ENCODE results near the gene POMC. TPM values are rescaled to one million over a fixed set of nuclear protein-coding genes. Genes with fewer than 3 reads are reported as not detected.

POMC gene
- total and polyA plus RNA-seq, 2 of the 4 experiments (the other 2 are of a cell fraction): 0.17 TPM; not detected in 1

DNA sequence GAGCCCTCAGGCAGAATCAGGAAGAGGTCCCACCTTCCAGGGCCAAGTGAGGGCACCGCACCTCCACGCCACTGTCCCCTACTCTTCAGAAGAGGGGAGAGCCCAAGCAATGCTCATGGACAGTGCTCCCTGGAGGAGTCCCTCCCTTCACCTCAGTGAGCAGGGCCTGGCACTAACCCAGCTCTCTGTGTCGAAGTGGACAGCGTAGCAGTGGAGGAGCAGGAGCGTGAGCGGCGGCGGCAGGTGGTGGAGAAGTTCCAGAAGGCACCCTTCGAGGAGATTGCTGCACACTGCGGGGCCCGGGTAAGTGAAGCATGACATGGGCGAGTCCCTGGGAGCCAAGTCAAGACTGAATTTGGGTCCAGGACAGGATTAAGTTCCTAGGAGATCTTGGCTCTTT is 16.7 kb downstream of the POMC start:
- no peak for ATAC-seq (ENCODE audit: low read depth)
- no peak overlapping the region for H3K4me2 ChIP-seq (ENCODE audit: low read depth, low read length)
- H3K14ac ChIP-seq (replicated peaks; ENCODE audit: low read depth, low read length): no peak overlapping the region
- H2AK5ac ChIP-seq (ENCODE audit: low read depth, low read length): no peak overlapping the region
- TF ChIP-seq RCOR1 (IDR thresholded peaks at IDR 0.05; ENCODE audit: insufficient replicate concordance, low read length) (no peak), CHD1 (IDR thresholded peaks at IDR 0.05; ENCODE audit: low read depth, low read length) (no peak), CEBPB (IDR thresholded peaks at IDR 0.05; ENCODE audit: low read depth, low read length) (no peak), MXI1 (IDR thresholded peaks at IDR 0.05; ENCODE audit: borderline replicate concordance, low read depth, low read length) (no peak), FOS (IDR thresholded peaks at IDR 0.05; ENCODE audit: low read depth, low read length) (no peak), SMC3 (IDR thresholded peaks at IDR 0.05; ENCODE audit: low read depth, low read length) (no peak), POLR2A (IDR thresholded peaks at IDR 0.05; ENCODE audit: low read depth, low read length) (no peak), MAZ (IDR thresholded peaks at IDR 0.05; ENCODE audit: borderline replicate concordance, low read depth, low read length) (no peak), MAFK (IDR thresholded peaks at IDR 0.05; ENCODE audit: low read depth, low read length) (no peak), RAD21 (IDR thresholded peaks at IDR 0.05; ENCODE audit: low read length) (no peak)
- TF ChIP-seq, protein P1, sequence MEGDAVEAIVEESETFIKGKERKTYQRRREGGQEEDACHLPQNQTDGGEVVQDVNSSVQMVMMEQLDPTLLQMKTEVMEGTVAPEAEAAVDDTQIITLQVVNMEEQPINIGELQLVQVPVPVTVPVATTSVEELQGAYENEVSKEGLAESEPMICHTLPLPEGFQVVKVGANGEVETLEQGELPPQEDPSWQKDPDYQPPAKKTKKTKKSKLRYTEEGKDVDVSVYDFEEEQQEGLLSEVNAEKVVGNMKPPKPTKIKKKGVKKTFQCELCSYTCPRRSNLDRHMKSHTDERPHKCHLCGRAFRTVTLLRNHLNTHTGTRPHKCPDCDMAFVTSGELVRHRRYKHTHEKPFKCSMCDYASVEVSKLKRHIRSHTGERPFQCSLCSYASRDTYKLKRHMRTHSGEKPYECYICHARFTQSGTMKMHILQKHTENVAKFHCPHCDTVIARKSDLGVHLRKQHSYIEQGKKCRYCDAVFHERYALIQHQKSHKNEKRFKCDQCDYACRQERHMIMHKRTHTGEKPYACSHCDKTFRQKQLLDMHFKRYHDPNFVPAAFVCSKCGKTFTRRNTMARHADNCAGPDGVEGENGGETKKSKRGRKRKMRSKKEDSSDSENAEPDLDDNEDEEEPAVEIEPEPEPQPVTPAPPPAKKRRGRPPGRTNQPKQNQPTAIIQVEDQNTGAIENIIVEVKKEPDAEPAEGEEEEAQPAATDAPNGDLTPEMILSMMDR (conservative IDR thresholded peaks at IDR 0.05; ENCODE audit: low read depth, low read length): no peak
- TF ChIP-seq, protein P2, sequence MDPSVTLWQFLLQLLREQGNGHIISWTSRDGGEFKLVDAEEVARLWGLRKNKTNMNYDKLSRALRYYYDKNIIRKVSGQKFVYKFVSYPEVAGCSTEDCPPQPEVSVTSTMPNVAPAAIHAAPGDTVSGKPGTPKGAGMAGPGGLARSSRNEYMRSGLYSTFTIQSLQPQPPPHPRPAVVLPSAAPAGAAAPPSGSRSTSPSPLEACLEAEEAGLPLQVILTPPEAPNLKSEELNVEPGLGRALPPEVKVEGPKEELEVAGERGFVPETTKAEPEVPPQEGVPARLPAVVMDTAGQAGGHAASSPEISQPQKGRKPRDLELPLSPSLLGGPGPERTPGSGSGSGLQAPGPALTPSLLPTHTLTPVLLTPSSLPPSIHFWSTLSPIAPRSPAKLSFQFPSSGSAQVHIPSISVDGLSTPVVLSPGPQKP (IDR thresholded peaks at IDR 0.05; ENCODE audit: borderline replicate concordance, low read depth, low read length): no peak
- TF ChIP-seq, protein P3, sequence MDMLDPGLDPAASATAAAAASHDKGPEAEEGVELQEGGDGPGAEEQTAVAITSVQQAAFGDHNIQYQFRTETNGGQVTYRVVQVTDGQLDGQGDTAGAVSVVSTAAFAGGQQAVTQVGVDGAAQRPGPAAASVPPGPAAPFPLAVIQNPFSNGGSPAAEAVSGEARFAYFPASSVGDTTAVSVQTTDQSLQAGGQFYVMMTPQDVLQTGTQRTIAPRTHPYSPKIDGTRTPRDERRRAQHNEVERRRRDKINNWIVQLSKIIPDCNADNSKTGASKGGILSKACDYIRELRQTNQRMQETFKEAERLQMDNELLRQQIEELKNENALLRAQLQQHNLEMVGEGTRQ (IDR thresholded peaks at IDR 0.05; ENCODE audit: low read depth, low read length): no peak
- H4K8ac ChIP-seq (ENCODE audit: low read depth in 2 of 2, low read length in 2 of 2): no peak overlapping the region
- H2AFZ ChIP-seq (replicated peaks; ENCODE audit: low read length, poor library complexity): no peak overlapping the region
- H3K27me3 ChIP-seq (ENCODE audit: control insufficient read depth, insufficient read depth, low read length): no peaks in the 10 kb centered on the region; the same call in 1 of the 2 replicates
- 80% methylated on average over 3 of the region's 12 CpGs; no CpG with 5 or more reads in 1 of the 2 experiments for WGBS, 2 experiments (ENCODE audit: extremely low coverage in 2 of 2, insufficient read length in 1 of 2)
- H2BK5ac ChIP-seq (ENCODE audit: low read depth, low read length, poor library complexity, severe bottlenecking): no peak overlapping the region
- H4K5ac ChIP-seq (ENCODE audit: low read depth, low read length): no peak overlapping the region
- no peak overlapping the region for H2BK20ac ChIP-seq (ENCODE audit: low read depth, low read length)
- H3K9me3 ChIP-seq (ENCODE audit: control insufficient read depth, insufficient read depth, low read length): no peaks in the 10 kb centered on the region
- CTCF ChIA-PET: interaction anchor here (0.6 kb wide), 1 partner anchor 225 kb away, joined by 4 read pairs; no protein-coding TSS in a partner anchor
- no peak overlapping the region for H3K27ac ChIP-seq (ENCODE audit: insufficient read depth, low read length)
- H3K9me1 ChIP-seq (ENCODE audit: insufficient read depth, low read length): no peaks in the 10 kb centered on the region
- H3K4ac ChIP-seq (ENCODE audit: low read depth, low read length): no peak overlapping the region
- no peak overlapping the region for H3K9ac ChIP-seq (ENCODE audit: low read depth, low read length)
- POLR2A ChIA-PET (ENCODE audit: unreplicated experiment): no interaction called here
- H3K23ac ChIP-seq (ENCODE audit: low read depth, low read length): no peak overlapping the region
- BruUV-seq (replicated peaks): no TSS peak
- H3K79me1 ChIP-seq (ENCODE audit: low read depth in 1 of 2, low read length in 2 of 2): no peaks in the 10 kb centered on the region
- no peak overlapping the region for H3K18ac ChIP-seq (ENCODE audit: low read depth, low read length)
- in situ Hi-C loops (cut with MboI; ENCODE audit: low sequenced_read_pairs) (no loop called here), dilution Hi-C loops (cut with HindIII; ENCODE audit: low sequenced_read_pairs, unreplicated experiment) (no loop called here), intact Hi-C loops (cut with micrococcal nuclease) (no loop called here)
- no peak overlapping the region for H2BK120ac ChIP-seq (ENCODE audit: low read depth, low read length)
- no peaks in the 10 kb centered on the region for H3K36me3 ChIP-seq (ENCODE audit: control insufficient read depth, insufficient read depth, low read length)
- H2AK9ac ChIP-seq (replicated peaks; ENCODE audit: low read depth, low read length, poor library complexity): no peak overlapping the region
- H4K20me1 ChIP-seq (ENCODE audit: insufficient read depth, low read length): no peaks in the 10 kb centered on the region
- H3K56ac ChIP-seq (ENCODE audit: extremely low read depth, insufficient read depth, low read length): no peak overlapping the region
- no peak overlapping the region for H2BK15ac ChIP-seq (ENCODE audit: low read depth, low read length)
- H3K4me1 ChIP-seq (ENCODE audit: control insufficient read depth, insufficient read depth, low read length): no peaks in the 10 kb centered on the region
- no peak for DNase-seq
- no peak overlapping the region for H4K91ac ChIP-seq (ENCODE audit: insufficient read depth, low read depth, low read length)
- no peak overlapping the region for H3K4me3 ChIP-seq (ENCODE audit: insufficient read depth, low read depth, low read length)
